Measurements from ENCODE around the gene ADAM21.

DNA sequence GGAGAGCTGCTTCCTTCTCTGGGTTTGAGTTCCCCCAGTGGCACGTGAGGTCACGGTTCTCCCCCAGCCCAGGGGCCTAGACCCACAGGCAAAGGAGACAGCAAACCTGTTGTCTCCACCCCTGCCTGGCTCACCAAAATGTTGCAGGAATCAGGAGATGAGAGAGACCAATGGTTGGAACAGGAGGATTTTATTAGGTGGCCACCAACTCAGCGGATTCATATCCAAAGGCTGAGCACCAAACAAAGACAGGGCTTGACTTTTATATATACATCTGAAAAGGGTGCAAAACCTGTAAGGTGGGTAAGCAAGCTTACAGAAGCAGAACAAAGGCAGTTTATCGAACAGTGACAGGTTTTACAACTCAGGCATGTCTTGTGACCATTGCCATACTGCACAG is 9.2 kb upstream of the ADAM21 start:
- TF ChIP-seq, protein P1, sequence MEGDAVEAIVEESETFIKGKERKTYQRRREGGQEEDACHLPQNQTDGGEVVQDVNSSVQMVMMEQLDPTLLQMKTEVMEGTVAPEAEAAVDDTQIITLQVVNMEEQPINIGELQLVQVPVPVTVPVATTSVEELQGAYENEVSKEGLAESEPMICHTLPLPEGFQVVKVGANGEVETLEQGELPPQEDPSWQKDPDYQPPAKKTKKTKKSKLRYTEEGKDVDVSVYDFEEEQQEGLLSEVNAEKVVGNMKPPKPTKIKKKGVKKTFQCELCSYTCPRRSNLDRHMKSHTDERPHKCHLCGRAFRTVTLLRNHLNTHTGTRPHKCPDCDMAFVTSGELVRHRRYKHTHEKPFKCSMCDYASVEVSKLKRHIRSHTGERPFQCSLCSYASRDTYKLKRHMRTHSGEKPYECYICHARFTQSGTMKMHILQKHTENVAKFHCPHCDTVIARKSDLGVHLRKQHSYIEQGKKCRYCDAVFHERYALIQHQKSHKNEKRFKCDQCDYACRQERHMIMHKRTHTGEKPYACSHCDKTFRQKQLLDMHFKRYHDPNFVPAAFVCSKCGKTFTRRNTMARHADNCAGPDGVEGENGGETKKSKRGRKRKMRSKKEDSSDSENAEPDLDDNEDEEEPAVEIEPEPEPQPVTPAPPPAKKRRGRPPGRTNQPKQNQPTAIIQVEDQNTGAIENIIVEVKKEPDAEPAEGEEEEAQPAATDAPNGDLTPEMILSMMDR (IDR thresholded peaks at IDR 0.05) = no peak
- no peak for TF ChIP-seq EZH2 (IDR thresholded peaks at IDR 0.05; ENCODE audit: borderline replicate concordance, insufficient read depth, low read depth, low read length, poor library complexity, severe bottlenecking)
